CD14-positive monocyte (primary cell): ENCODE data around the gene NAT16. TPM values are rescaled to one million over a fixed set of nuclear protein-coding genes. Genes with fewer than 3 reads are reported as not detected.

Source experiments
- DNase-seq, 3 donors: peaks; one replicate each; pipeline ENCODE4 v3.0.0-alpha.2; 2011 to 2022
- H2AFZ ChIP-seq: 2 replicates; pipeline ENCODE4 v1.6.0; 2012; ENCODE audit warnings: mild to moderate bottlenecking, low read depth, low read length, inconsistent platforms; ENCODE audit not compliant: insufficient read depth, poor library complexity, severe bottlenecking
- H3K27ac ChIP-seq, 2 donors: 1 replicate in 1 of 2; 2 replicates in 1 of 2; pipeline ENCODE4 v1.5.1; 2012 to 2013; ENCODE audit warnings: low read length in 2 of 2, control low read depth in 1 of 2, inconsistent platforms in 1 of 2, low read depth in 1 of 2, mild to moderate bottlenecking in 1 of 2
- H3K27me3 ChIP-seq, 2 donors: one replicate each; pipeline versions ENCODE4 v1.6.0 to v1.6.1; 2011 to 2013; ENCODE audit warnings: low read length in 2 of 2; ENCODE audit not compliant: control insufficient read depth in 2 of 2, insufficient read depth in 2 of 2
- H3K36me3 ChIP-seq, 2 donors: replicated peaks in 1 of 2; 1 replicate in 1 of 2; 2 replicates in 1 of 2; pipeline versions ENCODE4 v1.5.1 to v1.6.1; 2012 to 2013; ENCODE audit warnings: low read length in 2 of 2, control low read depth in 1 of 2, inconsistent platforms in 1 of 2, mild to moderate bottlenecking in 1 of 2; ENCODE audit not compliant: insufficient read depth in 2 of 2, control insufficient read depth in 1 of 2
- H3K4me1 ChIP-seq, 2 donors: 1 replicate in 1 of 2; 2 replicates in 1 of 2; pipeline versions ENCODE4 v1.5.1 to v1.6.1; 2012 to 2013; ENCODE audit warnings: low read length in 2 of 2, control low read depth in 1 of 2, inconsistent platforms in 1 of 2, mild to moderate bottlenecking in 1 of 2, moderate library complexity in 1 of 2; ENCODE audit not compliant: insufficient read depth in 2 of 2, control insufficient read depth in 1 of 2
- H3K4me2 ChIP-seq: replicated peaks from 2 replicates; pipeline ENCODE3; 2012; ENCODE audit warnings: low read length, moderate library complexity, mild to moderate bottlenecking; ENCODE audit not compliant: poor library complexity, severe bottlenecking; ENCODE audit errors: extremely low read depth
- H3K4me3 ChIP-seq, 3 experiments: fragments of 200-600 bp in 1 of 3; sonication (generic) in 1 of 3; replicated peaks in 1 of 3; 1 replicate in 2 of 3; 2 replicates in 1 of 3; pipeline ENCODE4 v1.5.1; 2011 to 2013; ENCODE audit warnings: low read length in 3 of 3, mild to moderate bottlenecking in 3 of 3, control low read depth in 2 of 3, low read depth in 2 of 3, inconsistent platforms in 1 of 3, moderate library complexity in 1 of 3
- H3K79me2 ChIP-seq: 2 replicates; pipeline ENCODE4 v1.6.0; 2012; ENCODE audit warnings: mild to moderate bottlenecking, control low read depth, inconsistent platforms, low read length, moderate library complexity; ENCODE audit not compliant: insufficient read depth
- H3K9ac ChIP-seq: 2 replicates; pipeline ENCODE4 v1.6.0; 2017; ENCODE audit warnings: low read length, mild to moderate bottlenecking; ENCODE audit not compliant: insufficient read depth, poor library complexity, severe bottlenecking
- H3K9me3 ChIP-seq, 2 donors: replicated peaks in 1 of 2; 1 replicate in 1 of 2; 2 replicates in 1 of 2; pipeline versions ENCODE4 v1.5.1 to v1.6.1; 2012 to 2013; ENCODE audit warnings: low read length in 2 of 2, control low read depth in 1 of 2; ENCODE audit not compliant: control insufficient read depth in 1 of 2, insufficient read depth in 1 of 2
- H4K20me1 ChIP-seq: 2 replicates; pipeline ENCODE4 v1.6.0; 2012; ENCODE audit warnings: mild to moderate bottlenecking, low read length, control low read depth, moderate library complexity; ENCODE audit not compliant: insufficient read depth
- H3K27ac Mint-ChIP-seq, 7 donors: one replicate each; pipeline ENCODE4 v1.8.0; 2020; ENCODE audit warnings: mild to moderate bottlenecking in 7 of 7, mixed read lengths in 7 of 7, moderate library complexity in 6 of 7, inconsistent platforms in 2 of 7
- H3K27me3 Mint-ChIP-seq, 3 donors: one replicate each; pipeline ENCODE4 v1.8.0; 2021 to 2022; ENCODE audit warnings: low read depth in 3 of 3, mild to moderate bottlenecking in 3 of 3, mixed read lengths in 3 of 3, moderate library complexity in 3 of 3, inconsistent platforms in 1 of 3
- H3K36me3 Mint-ChIP-seq, 2 donors: one replicate each; pipeline ENCODE4 v1.8.0; 2020; ENCODE audit warnings: mixed read lengths in 2 of 2, inconsistent platforms in 1 of 2, mild to moderate bottlenecking in 1 of 2
- H3K4me1 Mint-ChIP-seq: one replicate; pipeline ENCODE4 v1.8.0; 2020; ENCODE audit warnings: mild to moderate bottlenecking, mixed read lengths
- H3K4me3 Mint-ChIP-seq, 2 donors: one replicate each; pipeline ENCODE4 v1.8.0; 2020; ENCODE audit warnings: mild to moderate bottlenecking in 2 of 2, mixed read lengths in 2 of 2, moderate library complexity in 1 of 2
- H3K9me3 Mint-ChIP-seq, 7 donors: one replicate each; pipeline ENCODE4 v1.8.0; 2020 to 2022; ENCODE audit warnings: mixed read lengths in 7 of 7, mild to moderate bottlenecking in 6 of 7, moderate library complexity in 6 of 7, inconsistent platforms in 2 of 7
- WGBS: methylation state at CpG from one replicate; pipeline ENCODE4 v1.1.5; 2013; ENCODE audit warnings: missing lambda C conversion rate; ENCODE audit not compliant: insufficient coverage; 5-methylcytosine and 5-hydroxymethylcytosine counted together
- intact Hi-C, 2 donors: fragments of 100-400 bp; cut with micrococcal nuclease; formaldehyde crosslinking; loops; one replicate each; pipeline versions ENCODE4 v1.15.0 to v1.15.1; 2023
- polyA plus RNA-seq, 3 donors: library from polyadenylated mRNA; depleted of rRNA in 1 of 3; unstranded in 2 of 3; stranded (reverse) in 1 of 3; fragments of 300-500 nt in 2 of 3; fragments of >200 nt in 1 of 3; fragmentation: Illumina TruSeq in 2 of 3; gene quantifications; 1 replicate in 2 of 3; 2 replicates in 1 of 3; pipeline ENCODE4 v1.2.3, GENCODE V29; 2012 to 2021
- TF ChIP-seq, protein P1 (sequence below): fragments of 200-600 bp; IDR thresholded peaks from one replicate; pipeline ENCODE4 v1.8.0; 2022; ENCODE audit warnings: antibody characterized with exemption, mild to moderate bottlenecking

Gene NAT16
- polyA plus RNA-seq, 3 donors = not detected

DNA sequence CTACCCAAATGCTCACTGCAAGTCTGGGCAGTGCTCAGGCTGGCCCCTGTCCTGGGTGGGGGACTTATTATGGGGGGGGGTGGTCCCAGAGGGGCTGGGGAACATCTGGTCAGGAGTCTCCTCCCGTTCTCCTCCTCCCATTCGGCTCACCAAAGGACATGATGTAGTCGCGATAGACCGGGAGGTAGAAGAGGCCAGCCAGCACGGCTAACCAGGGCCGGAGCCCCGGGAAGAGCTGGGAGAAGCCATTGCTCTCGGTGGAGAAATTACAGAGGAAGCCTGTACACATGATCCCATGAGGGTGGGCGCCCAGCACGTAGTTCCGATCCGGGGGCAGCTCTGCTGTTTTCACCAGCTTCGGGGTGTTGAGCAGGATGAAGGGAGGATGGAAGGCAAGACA, 18.4 kb upstream of the NAT16 start:
- H3K27ac Mint-ChIP-seq = no peak overlapping the region
- peaks cover 52 to 62% (median 53%) of the 10 kb centered on the region in 3 donors for H3K27me3 Mint-ChIP-seq
- peaks cover 0 to 13% (median 7%) of the 10 kb centered on the region in 7 donors for H3K9me3 Mint-ChIP-seq
- H3K4me3 Mint-ChIP-seq = peak overlapping the region in 1 of 2 donors; percentile 24
- H3K4me1 ChIP-seq = peaks cover 18 to 25% of the 10 kb centered on the region in 2 donors
- no peak overlapping the region for H3K4me2 ChIP-seq
- no peaks in the 10 kb centered on the region for H4K20me1 ChIP-seq
- H3K27ac ChIP-seq = no peak overlapping the region
- no peak overlapping the region for H2AFZ ChIP-seq
- intact Hi-C loops = no loop called here
- H3K36me3 ChIP-seq = no peaks in the 10 kb centered on the region
- no peak for DNase-seq
- TF ChIP-seq, protein P1, sequence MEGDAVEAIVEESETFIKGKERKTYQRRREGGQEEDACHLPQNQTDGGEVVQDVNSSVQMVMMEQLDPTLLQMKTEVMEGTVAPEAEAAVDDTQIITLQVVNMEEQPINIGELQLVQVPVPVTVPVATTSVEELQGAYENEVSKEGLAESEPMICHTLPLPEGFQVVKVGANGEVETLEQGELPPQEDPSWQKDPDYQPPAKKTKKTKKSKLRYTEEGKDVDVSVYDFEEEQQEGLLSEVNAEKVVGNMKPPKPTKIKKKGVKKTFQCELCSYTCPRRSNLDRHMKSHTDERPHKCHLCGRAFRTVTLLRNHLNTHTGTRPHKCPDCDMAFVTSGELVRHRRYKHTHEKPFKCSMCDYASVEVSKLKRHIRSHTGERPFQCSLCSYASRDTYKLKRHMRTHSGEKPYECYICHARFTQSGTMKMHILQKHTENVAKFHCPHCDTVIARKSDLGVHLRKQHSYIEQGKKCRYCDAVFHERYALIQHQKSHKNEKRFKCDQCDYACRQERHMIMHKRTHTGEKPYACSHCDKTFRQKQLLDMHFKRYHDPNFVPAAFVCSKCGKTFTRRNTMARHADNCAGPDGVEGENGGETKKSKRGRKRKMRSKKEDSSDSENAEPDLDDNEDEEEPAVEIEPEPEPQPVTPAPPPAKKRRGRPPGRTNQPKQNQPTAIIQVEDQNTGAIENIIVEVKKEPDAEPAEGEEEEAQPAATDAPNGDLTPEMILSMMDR = no peak
- peaks cover 0 to 7% of the 10 kb centered on the region in 2 donors for H3K36me3 Mint-ChIP-seq
- H3K4me1 Mint-ChIP-seq = peaks cover 20% of the 10 kb centered on the region
- WGBS = 81% methylated on average over 10 of the region's 14 CpGs
- H3K27me3 ChIP-seq = peaks cover 10 to 46% of the 10 kb centered on the region in 2 donors
- H3K79me2 ChIP-seq = no peaks in the 10 kb centered on the region
- no peak overlapping the region for H3K9ac ChIP-seq
- H3K4me3 ChIP-seq = no peak overlapping the region
- no peaks in the 10 kb centered on the region for H3K9me3 ChIP-seq

DNA sequence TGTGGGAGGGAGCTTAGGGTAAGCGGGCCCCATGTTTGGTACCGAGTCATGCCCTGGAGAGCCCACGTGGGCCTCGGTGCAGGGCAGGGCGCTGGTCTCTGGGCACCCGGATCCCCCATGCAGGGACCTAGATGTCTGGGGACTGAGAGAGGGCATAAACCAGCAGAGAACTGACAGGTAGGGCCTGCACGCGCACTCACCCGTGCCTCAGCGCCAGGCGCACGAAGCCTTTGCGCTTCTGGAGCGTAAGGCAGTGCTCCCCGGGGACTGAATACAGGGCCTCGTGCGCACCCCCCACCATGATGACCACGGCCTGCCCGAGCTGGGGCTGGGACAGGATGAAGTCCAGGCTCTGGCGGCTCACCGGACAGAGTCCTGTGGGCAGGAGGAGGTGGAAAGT, 17.9 kb upstream of the NAT16 start:
- H3K4me3 ChIP-seq = no peak overlapping the region
- WGBS = 79% methylated on average over 13 of the region's 21 CpGs
- H3K27me3 ChIP-seq = peaks cover 10 to 41% of the 10 kb centered on the region in 2 donors
- H2AFZ ChIP-seq = no peak overlapping the region
- Mint-ChIP-seq H3K9me3 (peaks cover 0 to 13% (median 7%) of the 10 kb centered on the region in 7 donors), H3K4me3 (no peak overlapping the region), H3K36me3 (peaks cover 0 to 6% of the 10 kb centered on the region in 2 donors), H3K4me1 (peaks cover 15% of the 10 kb centered on the region), H3K27ac (no peak overlapping the region), H3K27me3 (peaks cover 50 to 60% (median 53%) of the 10 kb centered on the region in 3 donors)
- DNase-seq = no peak
- no peaks in the 10 kb centered on the region for H3K79me2 ChIP-seq
- intact Hi-C loops = no loop called here
- no peak overlapping the region for H3K27ac ChIP-seq
- H4K20me1 ChIP-seq = no peaks in the 10 kb centered on the region
- peaks cover 14 to 20% of the 10 kb centered on the region in 2 donors for H3K4me1 ChIP-seq
- TF ChIP-seq, protein P1 = no peak
- no peak overlapping the region for H3K4me2 ChIP-seq
- H3K36me3 ChIP-seq = no peaks in the 10 kb centered on the region
- H3K9me3 ChIP-seq = no peaks in the 10 kb centered on the region
- H3K9ac ChIP-seq = no peak overlapping the region
